Measurements from ENCODE around the gene ARHGEF39.

GRCh38 chr9:35708146-35708545 is 43.2 kb upstream of the ARHGEF39 start:
- TF ChIP-seq GATA2 (IDR thresholded peaks at IDR 0.05; ENCODE audit: low read depth, low read length) (no peak), GATA3 (IDR thresholded peaks at IDR 0.05; ENCODE audit: low read depth, low read length) (no peak)

Measured in SH-SY5Y (cell line).